Muscle layer of duodenum (tissue), 2 donors: ENCODE measurements around the gene COPZ1.

Experiments used
- H3K27ac ChIP-seq: one replicate; pipeline ENCODE4 v1.7.0; 2013; ENCODE audit warnings: mild to moderate bottlenecking, low read length
- H3K27me3 ChIP-seq: one replicate; pipeline ENCODE4 v1.7.0; 2013; ENCODE audit warnings: low read depth, mild to moderate bottlenecking, control low read depth, low read length
- H3K36me3 ChIP-seq, 2 donors: one replicate each; pipeline ENCODE4 v1.7.0; 2013; ENCODE audit warnings: low read length in 2 of 2, control low read depth in 1 of 2, mild to moderate bottlenecking in 1 of 2; ENCODE audit not compliant: insufficient read depth in 2 of 2, control insufficient read depth in 1 of 2
- H3K4me1 ChIP-seq, 2 donors: one replicate each; pipeline ENCODE4 v1.7.0; 2013; ENCODE audit warnings: low read length in 2 of 2, mild to moderate bottlenecking in 2 of 2, control low read depth in 1 of 2, moderate library complexity in 1 of 2; ENCODE audit not compliant: insufficient read depth in 2 of 2, control insufficient read depth in 1 of 2
- H3K4me3 ChIP-seq, 2 donors: one replicate each; pipeline ENCODE4 v1.7.0; 2013; ENCODE audit warnings: low read length in 2 of 2, low read depth in 1 of 2, mild to moderate bottlenecking in 1 of 2
- H3K9me3 ChIP-seq, 2 donors: one replicate each; pipeline ENCODE4 v1.7.0; 2013; ENCODE audit warnings: low read length in 2 of 2, control low read depth in 1 of 2, mild to moderate bottlenecking in 1 of 2; ENCODE audit not compliant: control insufficient read depth in 1 of 2
- donor health status: healthy.

COPZ1 gene

GRCh38 chr12:54375259-54375579, 50.3 kb downstream of the COPZ1 start:
- peaks cover 3 to 34% of the 10 kb centered on the region in 2 donors for H3K4me1 ChIP-seq
- H3K27me3 ChIP-seq: no peaks in the 10 kb centered on the region
- no peak overlapping the region for H3K4me3 ChIP-seq
- H3K36me3 ChIP-seq: peaks cover 0 to 19% of the 10 kb centered on the region in 2 donors
- peak overlapping the region; percentile 28 for H3K27ac ChIP-seq
- no peaks in the 10 kb centered on the region for H3K9me3 ChIP-seq

GRCh38 chr12:54376596-54376995, 51.7 kb downstream of the COPZ1 start:
- peak overlapping the region; percentile 28 for H3K27ac ChIP-seq

GRCh38 chr12:54377007-54377406, 52.1 kb downstream of the COPZ1 start:
- Histone ChIP-seq H3K4me3 (no peak overlapping the region), H3K27ac (peak overlapping the region; percentile 28), H3K9me3 (no peaks in the 10 kb centered on the region), H3K36me3 (peaks cover 0 to 19% of the 10 kb centered on the region in 2 donors), H3K27me3 (no peaks in the 10 kb centered on the region), H3K4me1 (peaks cover 3 to 22% of the 10 kb centered on the region in 2 donors)

More at GRCh38 chr12:54376596-54376995, 51.7 kb downstream of the COPZ1 start:
- no peak overlapping the region for H3K4me3 ChIP-seq
- H3K27me3 ChIP-seq: no peaks in the 10 kb centered on the region
- H3K4me1 ChIP-seq: peaks cover 3 to 26% of the 10 kb centered on the region in 2 donors
- peaks cover 0 to 19% of the 10 kb centered on the region in 2 donors for H3K36me3 ChIP-seq
- H3K9me3 ChIP-seq: no peaks in the 10 kb centered on the region

- Histone ChIP-seq H3K27ac (peak overlapping the region; percentile 35), H3K4me1 (peaks cover 3 to 22% of the 10 kb centered on the region in 2 donors), H3K36me3 (peaks cover 0 to 19% of the 10 kb centered on the region in 2 donors), H3K4me3 (peak overlapping the region; percentile 64 to 67), H3K27me3 (no peaks in the 10 kb centered on the region), H3K9me3 (no peaks in the 10 kb centered on the region)
These were observed 53.0 kb downstream of the COPZ1 start for GRCh38 chr12:54377797-54378515.

GRCh38 chr12:54378796-54379397, 54.0 kb downstream of the COPZ1 start:
- Histone ChIP-seq H3K27ac (peak overlapping the region; percentile 43), H3K36me3 (peaks cover 0 to 10% of the 10 kb centered on the region in 2 donors), H3K4me1 (peaks cover 3 to 22% of the 10 kb centered on the region in 2 donors), H3K4me3 (peak overlapping the region; percentile 64 to 67), H3K27me3 (no peaks in the 10 kb centered on the region), H3K9me3 (no peaks in the 10 kb centered on the region)

DNA sequence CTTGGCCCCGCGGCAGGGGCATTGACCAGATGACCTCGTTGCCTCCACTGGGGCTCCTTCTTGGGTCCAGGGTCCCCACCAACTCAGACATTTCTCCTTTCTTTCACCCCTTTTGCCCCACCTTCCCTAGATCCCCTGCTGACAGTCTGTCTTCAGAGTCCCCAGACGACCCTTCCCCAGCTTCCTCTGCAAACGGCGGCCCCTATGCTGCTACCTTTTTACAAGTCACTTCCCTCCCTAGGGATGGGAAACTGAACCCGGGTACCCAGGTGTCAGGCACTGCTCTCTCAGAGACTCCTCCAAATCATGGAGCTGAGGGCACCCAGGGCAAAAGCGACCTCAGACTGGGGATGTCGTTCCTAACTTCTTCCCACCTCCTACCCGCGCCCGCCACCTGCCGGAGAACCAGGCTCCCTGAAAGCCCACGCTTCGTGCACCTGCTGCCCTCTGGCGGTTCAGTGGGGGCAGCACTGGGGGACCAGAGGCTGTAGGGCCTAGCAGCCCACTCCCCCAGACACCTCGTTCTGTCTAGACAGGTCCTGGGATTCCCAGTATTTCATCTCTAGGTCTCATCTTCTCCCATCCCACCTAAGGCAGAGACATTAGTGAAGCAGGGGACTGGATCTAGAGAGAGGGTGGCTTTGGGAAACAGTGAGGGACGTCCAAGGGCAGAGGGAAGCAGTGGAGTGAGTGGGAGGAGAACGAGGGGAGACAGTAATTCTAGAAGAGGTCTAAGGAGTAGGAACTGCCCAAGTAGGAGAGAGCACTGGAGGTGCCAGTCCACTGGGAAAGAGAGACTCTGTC, 54.7 kb downstream of the COPZ1 start:
- Histone ChIP-seq H3K4me1 (peaks cover 3 to 19% of the 10 kb centered on the region in 2 donors), H3K27ac (peak overlapping the region; percentile 43), H3K27me3 (no peaks in the 10 kb centered on the region), H3K9me3 (no peaks in the 10 kb centered on the region), H3K4me3 (peak overlapping the region; percentile 63 to 64), H3K36me3 (peaks cover 0 to 3% of the 10 kb centered on the region in 2 donors)

GRCh38 chr12:54381136-54381535, 56.2 kb downstream of the COPZ1 start:
- Histone ChIP-seq H3K27ac (no peak overlapping the region), H3K9me3 (no peaks in the 10 kb centered on the region), H3K4me1 (peaks cover 3 to 13% of the 10 kb centered on the region in 2 donors), H3K36me3 (no peaks in the 10 kb centered on the region), H3K27me3 (no peaks in the 10 kb centered on the region), H3K4me3 (no peak overlapping the region)

- Histone ChIP-seq H3K4me1 (peaks cover 9 to 11% of the 10 kb centered on the region in 2 donors), H3K27me3 (no peaks in the 10 kb centered on the region), H3K9me3 (no peaks in the 10 kb centered on the region), H3K4me3 (no peak overlapping the region), H3K27ac (no peak overlapping the region), H3K36me3 (no peaks in the 10 kb centered on the region)
These were observed 58.2 kb downstream of the COPZ1 start for GRCh38 chr12:54383041-54383609.

DNA sequence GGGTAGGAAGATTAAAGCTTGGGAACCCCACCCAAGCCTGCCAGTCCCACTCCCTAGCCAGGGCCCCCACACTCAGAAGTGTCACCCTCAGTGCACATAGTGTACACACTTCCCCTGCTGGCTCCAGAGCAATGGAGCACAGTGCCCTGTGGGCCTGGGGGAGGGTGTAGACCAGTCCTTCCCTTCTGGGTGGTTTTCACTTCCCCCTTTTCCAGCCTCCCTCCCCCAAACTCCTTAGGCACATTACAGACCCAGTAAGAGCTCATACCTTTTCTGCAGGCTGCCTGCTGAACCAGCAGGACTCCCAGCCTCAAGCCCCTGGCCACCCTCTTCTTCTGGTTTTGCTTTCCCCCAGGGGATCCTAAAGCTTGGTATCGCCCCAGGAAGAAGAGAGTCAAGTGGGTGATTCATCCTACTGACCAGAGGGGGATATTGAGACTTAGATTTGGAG, 59.7 kb downstream of the COPZ1 start, which contains the start of gene ZNF385A:
Gene ZNF385A, minus strand, starts transcription at position 143 of the 451 bp plus-strand sequence. CDS start 219 bp downstream, outside the sequence.
- peak within 1 kb of the TSS; percentile 67 for H3K27ac ChIP-seq
- peaks cover 0 to 9% of the 10 kb centered on the region in 2 donors for H3K4me1 ChIP-seq
- no peaks in the 10 kb centered on the region for H3K27me3 ChIP-seq
- peak within 1 kb of the TSS in 1 of 2 donors; percentile 6 for H3K4me3 ChIP-seq
- H3K36me3 ChIP-seq: no peaks in the 10 kb centered on the region
- no peaks in the 10 kb centered on the region for H3K9me3 ChIP-seq

- Histone ChIP-seq H3K27me3 (no peaks in the 10 kb centered on the region), H3K36me3 (no peaks in the 10 kb centered on the region), H3K4me3 (no peak overlapping the region), H3K4me1 (peaks cover 0 to 6% of the 10 kb centered on the region in 2 donors), H3K27ac (peak overlapping the region; percentile 67), H3K9me3 (no peaks in the 10 kb centered on the region)
These were observed 60.5 kb downstream of the COPZ1 start for GRCh38 chr12:54385251-54385914.
